CD4-positive, alpha-beta T cell treated with Interleukin-2 at 100 ng/mL for 4 hours (primary cell): Measurements from ENCODE around the gene CASP8AP2.
"Not testable (repeated sequence)": the region's sequence is repeated elsewhere in the genome, so short reads cannot be mapped to it uniquely, and the experiment has no call there.

ENCODE experiments used
- DNase-seq: peaks from one replicate; pipeline ENCODE4 v3.0.0-alpha.2; 2020; ENCODE audit warnings: low spot score

CASP8AP2 gene

DNA sequence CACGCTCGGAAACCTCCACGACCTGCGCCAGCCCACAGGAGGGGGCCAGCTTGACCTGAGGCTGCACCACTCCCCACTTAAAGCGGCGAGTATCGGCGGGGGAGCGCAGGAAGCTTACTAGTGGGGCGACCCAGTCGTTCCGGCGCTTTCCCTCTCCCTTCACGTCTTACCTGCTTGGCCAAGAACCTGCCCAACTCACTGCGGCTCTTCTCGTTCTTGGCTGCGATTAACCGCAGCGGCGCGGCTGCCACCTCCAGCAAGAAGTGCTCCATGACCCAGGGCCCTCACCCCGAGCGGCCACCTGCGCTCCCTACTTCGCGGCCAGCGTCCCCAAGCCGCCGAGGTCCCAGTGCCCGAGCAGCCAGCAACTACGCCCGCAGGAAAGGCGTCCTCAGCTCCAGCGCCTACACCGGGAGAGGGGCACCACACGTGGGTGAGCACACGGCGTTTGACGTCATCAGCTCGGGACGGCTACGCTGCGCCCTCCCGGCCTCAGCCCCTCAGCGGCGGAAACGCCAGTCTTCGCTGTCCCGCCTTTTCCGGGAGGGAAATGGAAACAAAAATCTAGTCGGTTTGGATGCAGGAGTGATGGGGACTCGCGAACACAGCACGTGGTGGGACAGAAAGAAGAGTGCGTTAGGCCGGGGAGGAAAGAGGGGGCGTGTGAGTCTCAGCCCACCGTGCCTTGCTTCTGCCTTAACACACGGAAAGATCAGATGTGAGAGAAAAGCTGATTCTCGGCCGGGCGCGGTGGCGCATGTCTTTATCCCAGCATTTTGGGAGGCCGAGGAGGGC is 10.1 kb upstream of the CASP8AP2 start, which contains the start of gene MDN1:
Gene MDN1 (minus strand): TSS at position 459 of the 795 bp plus-strand sequence. CDS start 187 bp downstream, at position 272.
- DNase-seq: peak; percentile 88

DNA sequence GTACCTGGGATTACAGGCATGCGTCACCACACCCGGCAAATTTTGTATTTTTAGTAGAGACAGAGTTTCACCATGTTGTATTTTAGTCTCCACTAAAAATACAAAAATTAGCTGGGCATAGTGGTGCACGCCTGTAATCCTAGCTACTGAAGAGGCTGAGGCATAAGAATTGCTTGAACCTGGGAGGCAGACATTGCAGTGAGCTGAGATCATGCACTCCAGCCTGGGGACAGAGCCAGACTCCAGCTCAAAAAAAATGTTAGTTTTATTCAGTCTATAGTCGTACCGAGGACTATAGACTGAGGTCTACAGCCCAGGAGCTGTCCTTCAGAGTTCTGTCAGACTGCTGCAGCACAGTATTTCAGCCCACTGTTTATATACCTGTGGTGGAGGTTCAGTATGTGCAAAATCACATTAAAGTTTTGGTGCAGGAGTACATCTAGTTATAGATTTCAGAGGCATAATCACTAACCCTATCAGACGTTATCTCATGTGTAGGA is 3.6 kb upstream of the CASP8AP2 start:
- no peak for DNase-seq

- not testable (repeated sequence) for DNase-seq
Measured at GRCh38 chr6:89828475-89828987, 1.1 kb upstream of the CASP8AP2 start.

DNA sequence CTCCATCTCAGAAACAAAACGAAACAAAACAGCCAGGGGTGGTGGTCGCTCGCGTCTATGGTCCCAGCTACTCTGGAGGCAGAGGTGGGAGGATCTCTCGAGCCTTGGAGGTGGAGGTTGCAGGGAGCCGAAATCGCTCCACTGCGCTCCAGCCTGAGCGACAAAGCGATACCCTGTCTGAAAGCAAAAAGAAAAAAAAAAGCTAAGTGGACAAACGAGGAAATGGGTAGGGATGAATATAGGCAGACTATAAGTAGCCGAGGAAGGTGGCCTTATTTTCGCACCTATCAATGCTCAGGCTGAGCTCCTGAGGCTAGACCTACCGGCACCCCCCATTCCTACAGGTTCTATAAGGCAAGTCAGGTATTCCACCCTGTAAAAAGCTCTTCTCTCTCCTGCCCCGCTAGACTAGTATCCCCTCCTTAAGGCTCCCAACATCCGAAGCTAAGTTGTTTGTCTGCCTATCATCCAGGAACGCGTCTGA is 650 bp upstream of the CASP8AP2 start:
- DNase-seq: no peak

DNA sequence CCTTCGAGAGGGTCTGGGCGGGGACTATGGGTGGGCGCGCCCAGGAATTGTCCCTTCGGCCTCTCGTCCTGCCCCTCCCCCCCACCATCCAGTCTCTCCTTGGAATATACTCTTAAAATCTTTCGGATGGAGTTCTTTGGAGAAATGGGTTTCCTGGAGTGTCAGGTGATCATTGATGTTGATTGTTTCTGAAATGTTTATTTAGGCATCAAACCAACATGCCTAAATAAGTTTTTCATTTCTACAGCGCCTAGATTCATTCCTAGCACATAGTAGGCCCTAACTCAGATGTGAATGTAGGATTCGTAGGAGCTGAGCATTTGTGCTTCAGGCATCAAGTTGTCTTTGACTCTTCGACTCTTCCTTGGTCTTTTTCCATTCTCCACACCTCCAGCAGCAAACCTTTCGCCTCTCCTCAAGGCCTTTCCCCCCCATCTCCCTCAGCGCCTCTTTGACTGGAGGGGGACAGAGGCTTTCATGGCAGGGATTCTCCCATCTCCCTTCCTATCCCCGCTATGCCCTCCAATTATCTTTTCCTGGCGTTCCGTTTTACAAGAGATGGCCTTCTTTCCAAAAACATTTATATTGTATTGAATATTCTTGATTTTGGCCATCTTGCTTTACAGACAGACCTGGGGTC is 610 bp downstream of the CASP8AP2 start:
- DNase-seq: no peak

DNA sequence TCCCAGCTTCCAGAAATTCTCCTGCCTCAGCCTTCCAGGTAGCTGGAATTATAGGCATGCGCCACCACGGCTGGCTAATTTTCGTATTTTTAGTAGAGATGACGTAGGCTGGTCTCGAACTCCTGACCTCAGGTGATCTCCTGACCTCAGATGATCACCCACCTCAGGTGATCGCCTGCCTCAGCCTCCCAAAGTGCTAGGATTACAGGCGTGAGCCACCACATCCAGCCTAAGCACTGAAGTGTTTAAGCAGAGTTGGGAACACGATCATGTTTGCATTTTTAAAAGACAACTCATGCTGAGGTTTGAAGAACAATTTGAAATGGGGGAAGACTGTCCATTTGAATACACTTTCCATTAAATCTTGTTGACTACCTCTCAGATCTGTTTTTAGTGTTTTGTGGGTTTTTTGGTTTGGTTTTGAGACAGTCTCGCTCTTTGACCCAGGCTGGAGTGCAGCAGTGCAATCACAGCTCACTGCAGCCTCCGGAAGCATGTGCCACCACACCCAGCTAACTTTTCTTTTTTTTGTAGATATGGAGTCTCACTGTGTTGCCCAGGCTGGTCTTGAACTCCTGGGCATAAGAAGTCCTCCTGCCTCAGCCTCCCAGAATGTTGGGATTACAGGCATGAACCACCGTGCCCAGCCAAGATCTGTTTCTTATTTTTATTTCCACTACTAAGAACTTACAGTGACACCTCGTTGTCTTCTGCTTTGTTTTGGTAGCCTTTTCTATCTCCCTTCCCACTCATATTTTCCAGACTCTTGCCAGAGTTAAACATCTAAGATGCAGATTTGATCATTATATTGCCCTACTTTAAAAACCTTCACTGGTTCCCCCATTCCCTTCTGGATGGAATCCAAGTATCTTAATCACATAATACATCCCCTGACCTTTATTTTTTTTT is 5.5 kb downstream of the CASP8AP2 start:
- peak; percentile 71 for DNase-seq

DNA sequence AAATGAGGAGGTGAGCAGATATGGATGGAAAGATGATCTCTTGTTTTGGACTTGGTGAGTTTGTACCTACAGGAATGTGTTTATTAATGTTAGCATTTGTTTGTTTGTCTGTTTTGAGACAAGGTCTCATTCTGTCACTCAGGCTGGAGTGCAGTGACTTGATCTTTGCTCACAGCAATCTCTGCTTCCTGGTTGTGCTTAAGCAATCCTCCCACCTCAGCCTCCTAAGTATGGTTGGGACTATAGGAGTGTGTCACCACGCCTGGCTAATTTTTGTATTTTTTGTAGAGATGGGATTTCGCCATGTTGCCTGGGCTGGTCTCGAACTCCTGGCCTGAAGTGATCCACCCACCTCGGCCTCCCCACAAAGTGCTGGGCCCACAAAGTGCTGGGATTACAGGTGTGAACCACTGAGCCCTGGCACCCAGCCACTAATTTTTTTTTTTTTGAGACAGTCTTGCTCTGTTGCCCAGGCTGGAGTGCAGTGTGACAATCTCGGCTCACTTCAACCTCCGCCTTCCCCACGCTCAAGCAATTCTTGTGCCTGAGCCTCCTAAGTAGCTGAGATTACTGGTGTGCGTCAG is 7.1 kb downstream of the CASP8AP2 start:
- DNase-seq: no peak

- DNase-seq: no peak
Measured at GRCh38 chr6:89840538-89840937, 10.9 kb downstream of the CASP8AP2 start.

GRCh38 chr6:89842228-89842627 is 12.5 kb downstream of the CASP8AP2 start:
- DNase-seq: no peak

GRCh38 chr6:89843070-89843469 is 13.4 kb downstream of the CASP8AP2 start:
- no peak for DNase-seq

GRCh38 chr6:89847513-89847912 is 17.8 kb downstream of the CASP8AP2 start:
- not testable (repeated sequence) for DNase-seq

DNA sequence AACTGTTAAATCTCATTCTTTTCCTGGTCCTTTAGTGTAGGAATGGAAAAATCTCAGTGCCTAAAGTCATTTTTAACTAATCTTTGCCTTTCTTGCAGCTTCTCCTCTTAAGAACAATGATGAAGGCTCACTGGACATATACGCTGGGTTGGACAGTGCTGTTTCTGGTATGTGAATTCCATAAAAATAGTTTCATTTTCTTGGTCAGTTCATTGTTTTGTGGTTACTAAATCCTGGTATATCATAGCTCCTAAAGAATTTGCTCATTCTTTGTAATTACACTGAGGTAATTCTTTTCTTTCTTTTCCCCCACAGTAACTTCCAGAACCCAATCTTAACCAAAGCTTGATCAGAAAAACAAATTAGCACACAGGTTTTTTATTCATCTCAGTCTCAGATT is 23.4 kb downstream of the CASP8AP2 start:
- no peak for DNase-seq

DNA sequence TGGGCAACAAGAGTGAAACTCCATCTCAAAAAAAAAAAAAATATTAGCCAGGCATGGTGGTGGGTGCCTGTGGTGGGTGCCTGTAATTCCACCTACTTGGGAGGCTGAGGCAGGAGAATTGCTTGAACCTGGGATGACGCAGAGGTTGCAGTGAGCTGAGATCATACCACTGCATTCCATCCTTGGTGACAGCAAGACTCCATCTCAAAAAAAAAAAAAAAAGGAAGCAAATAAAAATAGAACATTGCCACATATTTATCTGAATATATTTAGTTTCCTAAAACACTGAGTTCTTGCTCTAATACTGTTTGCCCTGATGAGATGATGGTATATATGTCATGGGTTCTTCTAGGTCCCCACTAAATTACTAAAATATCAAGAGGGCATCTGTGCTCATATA is 28.4 kb downstream of the CASP8AP2 start:
- no peak for DNase-seq

- no peak for DNase-seq
Measured at GRCh38 chr6:89859744-89860143, 30.1 kb downstream of the CASP8AP2 start.

- no peak for DNase-seq
Measured at GRCh38 chr6:89862273-89862672, 32.6 kb downstream of the CASP8AP2 start.

- DNase-seq: no peak
Measured at GRCh38 chr6:89862698-89863097, 33.0 kb downstream of the CASP8AP2 start.

GRCh38 chr6:89866024-89866678 is 36.5 kb downstream of the CASP8AP2 start:
- DNase-seq: no peak

DNA sequence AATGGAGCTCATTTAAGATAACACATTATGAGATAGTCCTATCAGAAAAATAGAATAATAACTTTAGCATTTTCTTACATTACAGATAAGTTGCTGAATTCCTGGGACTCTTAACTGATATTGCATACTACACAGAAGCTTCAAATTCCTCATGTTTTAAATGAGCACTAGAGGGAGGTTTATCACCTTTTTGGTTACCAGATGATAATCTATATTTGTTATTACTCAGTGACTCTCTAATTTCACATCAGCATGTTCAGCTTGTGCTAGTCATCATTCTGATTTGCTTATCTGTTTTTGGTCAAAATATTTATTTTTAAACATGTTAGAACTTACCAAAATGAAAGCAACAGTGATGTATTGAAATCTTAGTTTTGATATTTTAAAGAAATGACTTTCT is 44.0 kb downstream of the CASP8AP2 start:
- DNase-seq: no peak

GRCh38 chr6:89874438-89874837 is 44.8 kb downstream of the CASP8AP2 start:
- DNase-seq: no peak

DNA sequence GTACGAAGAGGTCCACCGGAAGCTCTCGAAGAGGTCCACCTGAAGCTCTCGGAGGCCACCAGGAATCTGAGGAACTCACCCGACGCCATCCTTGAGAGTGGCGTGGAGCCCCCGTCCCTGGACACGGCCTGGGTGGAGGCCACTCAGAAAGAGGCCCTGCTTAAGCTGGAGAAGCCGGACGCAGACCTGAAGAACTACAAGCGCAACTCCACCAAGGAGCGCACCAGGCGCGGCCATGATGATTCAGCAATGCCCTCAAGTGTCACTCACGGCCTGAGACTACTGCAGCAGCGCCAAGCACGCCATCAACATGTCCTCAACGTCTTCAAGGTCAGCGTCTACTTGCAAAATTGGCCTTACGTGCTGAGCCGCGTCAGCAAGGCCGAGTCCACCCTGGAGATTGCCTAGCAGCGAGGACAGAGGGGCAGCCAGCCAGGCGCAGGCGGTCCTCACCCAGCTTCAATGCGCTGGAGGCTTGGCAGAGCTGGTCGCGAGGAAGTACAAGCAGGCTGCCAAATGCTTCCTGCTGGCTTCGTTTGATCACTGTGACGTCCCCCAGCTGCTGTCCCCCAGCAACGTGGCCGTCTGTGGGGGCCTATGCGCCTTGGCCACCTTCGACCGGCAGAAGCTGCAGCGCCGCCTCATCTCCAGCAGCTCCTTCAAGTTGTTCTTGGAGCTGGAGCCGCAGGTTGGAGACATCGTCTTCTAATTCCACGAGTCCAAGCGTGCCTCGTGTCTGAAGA is 56.9 kb downstream of the CASP8AP2 start:
- DNase-seq: no peak
